ENCODE measurements around the gene PSAP. TPM values are rescaled to one million over a fixed set of nuclear protein-coding genes. Genes with fewer than 3 reads are reported as not detected.

The PSAP gene
- total RNA-seq, 2 donors from 2014 or later, result 517 to 807 TPM

GRCh38 chr10:71834343-71834674 lies 16.7 kb downstream of the PSAP start:
- no peak for DNase-seq

GRCh38 chr10:71833451-71834342 lies 17.4 kb downstream of the PSAP start:
- intact Hi-C loops (cut with DNase I, micrococcal nuclease), result loop anchor here in 1 of 2 donors (10.0 kb wide), 1 partner anchor 61 kb away; no protein-coding TSS in a partner anchor
- no peak for DNase-seq
- no peak for ATAC-seq

More at GRCh38 chr10:71834343-71834674, 16.7 kb downstream of the PSAP start:
- ATAC-seq, result no peak
- intact Hi-C loops (cut with DNase I, micrococcal nuclease), result loop anchor here in 1 of 2 donors (10.0 kb wide), 1 partner anchor 60 kb away; no protein-coding TSS in a partner anchor

GRCh38 chr10:71832967-71833366 lies 18.1 kb downstream of the PSAP start:
- peak; percentile 48 for ATAC-seq
- DNase-seq, result no peak
- intact Hi-C loops (cut with DNase I, micrococcal nuclease), result loop anchor here in 1 of 2 donors (10.0 kb wide), 1 partner anchor 62 kb away; no protein-coding TSS in a partner anchor

GRCh38 chr10:71831646-71832552 lies 19.2 kb downstream of the PSAP start:
- ATAC-seq (peak; percentile 85), DNase-seq (no peak)
- intact Hi-C loops (cut with DNase I, micrococcal nuclease), result loop anchor here in 1 of 2 donors (10.0 kb wide), 1 partner anchor 63 kb away; no protein-coding TSS in a partner anchor

- intact Hi-C loops (cut with DNase I, micrococcal nuclease), result loop anchor here in 1 of 2 donors (10.0 kb wide), 1 partner anchor 64 kb away; no protein-coding TSS in a partner anchor
- ATAC-seq, result no peak
- no peak for DNase-seq
These were observed 20.3 kb downstream of the PSAP start for GRCh38 chr10:71830726-71831125.

GRCh38 chr10:71829896-71830295 lies 21.2 kb downstream of the PSAP start:
- DNase-seq (no peak), ATAC-seq (no peak)
- intact Hi-C loops (cut with DNase I, micrococcal nuclease), result loop anchor here in 1 of 2 donors (10.0 kb wide), 1 partner anchor 65 kb away; no protein-coding TSS in a partner anchor

GRCh38 chr10:71829171-71829570 lies 21.9 kb downstream of the PSAP start:
- ATAC-seq, result no peak
- intact Hi-C loops (cut with DNase I, micrococcal nuclease), result no loop called here
- no peak for DNase-seq

GRCh38 chr10:71828702-71829101 lies 22.3 kb downstream of the PSAP start:
- intact Hi-C loops (cut with DNase I, micrococcal nuclease), result no loop called here
- ATAC-seq, result no peak
- no peak for DNase-seq

- DNase-seq, result no peak
- no peak for ATAC-seq
- intact Hi-C loops (cut with DNase I, micrococcal nuclease), result no loop called here
These were observed 23.2 kb downstream of the PSAP start for GRCh38 chr10:71827852-71828251.

- no peak for ATAC-seq
- intact Hi-C loops (cut with DNase I, micrococcal nuclease), result no loop called here
These were observed 25.8 kb downstream of the PSAP start for GRCh38 chr10:71825217-71825616.

GRCh38 chr10:71824333-71824732 lies 26.7 kb downstream of the PSAP start:
- no peak for ATAC-seq
- intact Hi-C loops (cut with DNase I, micrococcal nuclease), result no loop called here

More at GRCh38 chr10:71825217-71825616, 25.8 kb downstream of the PSAP start:
- DNase-seq, result no peak

GRCh38 chr10:71823356-71823755 lies 27.7 kb downstream of the PSAP start:
- intact Hi-C loops (cut with DNase I, micrococcal nuclease), result no loop called here
- ATAC-seq (no peak), DNase-seq (no peak)

More at GRCh38 chr10:71824333-71824732, 26.7 kb downstream of the PSAP start:
- no peak for DNase-seq

GRCh38 chr10:71821909-71822763 lies 28.9 kb downstream of the PSAP start:
- intact Hi-C loops (cut with DNase I, micrococcal nuclease), result no loop called here
- ATAC-seq, result no peak
- no peak for DNase-seq

- ATAC-seq, result no peak
- intact Hi-C loops (cut with DNase I, micrococcal nuclease), result no loop called here
- DNase-seq, result no peak
These were observed 30.1 kb downstream of the PSAP start for GRCh38 chr10:71820966-71821365.

GRCh38 chr10:71819985-71820384 lies 31.1 kb downstream of the PSAP start:
- intact Hi-C loops (cut with DNase I, micrococcal nuclease), result loop anchor here (10.0 kb wide), 1 partner anchor 505 kb away; the partner anchor contains the start of gene SLC29A3 (in 2 of the 2)
- ATAC-seq (no peak), DNase-seq (no peak)

- ATAC-seq (no peak), DNase-seq (no peak)
- intact Hi-C loops (cut with DNase I, micrococcal nuclease), result loop anchor here (10.0 kb wide), 1 partner anchor 505 kb away; the partner anchor contains the start of gene SLC29A3 (in 2 of the 2)
These were observed 31.6 kb downstream of the PSAP start for GRCh38 chr10:71819441-71819861.

- ATAC-seq, result no peak
- intact Hi-C loops (cut with DNase I, micrococcal nuclease), result loop anchor here (10.0 kb wide), 1 partner anchor 504 kb away; the partner anchor contains the start of gene SLC29A3 (in 2 of the 2)
- DNase-seq, result no peak
These were observed 32.3 kb downstream of the PSAP start for GRCh38 chr10:71818674-71819260.

Measured in left colon (tissue), 2 donors.